ENCODE data around the gene ARHGEF11. TPM values are rescaled to one million over a fixed set of nuclear protein-coding genes. Genes with fewer than 3 reads are reported as not detected.
A peak's percentile ranks its signal among the peaks of the same experiment; 100 is the strongest.

Gene ARHGEF11
- total RNA-seq, 4 donors from 2014 or later: 56.7 to 127 (median 89.9) TPM

- H3K4me1 ChIP-seq: no peaks in the 10 kb centered on the region
- DNase-seq: peak in 1 of 3 donors; percentile 32
- H3K27me3 ChIP-seq: no peaks in the 10 kb centered on the region
- TF ChIP-seq CTCF (IDR thresholded peaks at IDR 0.05) (no peak), POLR2A (IDR thresholded peaks at IDR 0.05) (no peak)
- no peak overlapping the region for H3K27ac ChIP-seq
- no peaks in the 10 kb centered on the region for H3K36me3 ChIP-seq
- no peak overlapping the region for H3K4me3 ChIP-seq
- H3K9me3 ChIP-seq: no peaks in the 10 kb centered on the region
These were observed 45.6 kb upstream of the ARHGEF11 start for GRCh38 chr1:157091186-157091585.

- no peak for TF ChIP-seq CTCF (IDR thresholded peaks at IDR 0.05)
- no peak for TF ChIP-seq POLR2A (IDR thresholded peaks at IDR 0.05)
- no peaks in the 10 kb centered on the region for H3K4me1 ChIP-seq
- peak in 1 of 3 donors; percentile 27 for DNase-seq
- no peak overlapping the region for H3K27ac ChIP-seq
- H3K9me3 ChIP-seq: no peaks in the 10 kb centered on the region
- H3K27me3 ChIP-seq: no peaks in the 10 kb centered on the region
- H3K36me3 ChIP-seq: no peaks in the 10 kb centered on the region
- no peak overlapping the region for H3K4me3 ChIP-seq
These were observed 45.2 kb upstream of the ARHGEF11 start for GRCh38 chr1:157090771-157091170.

GRCh38 chr1:157090196-157090647 lies 44.7 kb upstream of the ARHGEF11 start:
- H3K4me1 ChIP-seq: no peaks in the 10 kb centered on the region
- H3K36me3 ChIP-seq: no peaks in the 10 kb centered on the region
- H3K9me3 ChIP-seq: no peaks in the 10 kb centered on the region
- DNase-seq: peak; percentile 85 to 94 (median 89)
- TF ChIP-seq POLR2A (IDR thresholded peaks at IDR 0.05) (no peak), CTCF (IDR thresholded peaks at IDR 0.05) (peak; percentile 65 to 98 (median 92))
- no peak overlapping the region for H3K27ac ChIP-seq
- H3K4me3 ChIP-seq: no peak overlapping the region
- H3K27me3 ChIP-seq: no peaks in the 10 kb centered on the region

- H3K36me3 ChIP-seq: no peaks in the 10 kb centered on the region
- no peak overlapping the region for H3K27ac ChIP-seq
- H3K9me3 ChIP-seq: no peaks in the 10 kb centered on the region
- DNase-seq: no peak
- no peaks in the 10 kb centered on the region for H3K4me1 ChIP-seq
- H3K27me3 ChIP-seq: no peaks in the 10 kb centered on the region
- no peak overlapping the region for H3K4me3 ChIP-seq
- no peak for TF ChIP-seq CTCF (IDR thresholded peaks at IDR 0.05)
- no peak for TF ChIP-seq POLR2A (IDR thresholded peaks at IDR 0.05)
These were observed 44.2 kb upstream of the ARHGEF11 start for GRCh38 chr1:157089789-157090188.

- no peaks in the 10 kb centered on the region for H3K9me3 ChIP-seq
- TF ChIP-seq POLR2A (IDR thresholded peaks at IDR 0.05) (no peak), CTCF (IDR thresholded peaks at IDR 0.05) (no peak)
- no peak for DNase-seq
- H3K27me3 ChIP-seq: no peaks in the 10 kb centered on the region
- H3K4me3 ChIP-seq: no peak overlapping the region
- no peak overlapping the region for H3K27ac ChIP-seq
- no peaks in the 10 kb centered on the region for H3K4me1 ChIP-seq
- no peaks in the 10 kb centered on the region for H3K36me3 ChIP-seq
These were observed 43.1 kb upstream of the ARHGEF11 start for GRCh38 chr1:157088607-157089006.

- TF ChIP-seq POLR2A (IDR thresholded peaks at IDR 0.05): no peak
- no peak for TF ChIP-seq CTCF (IDR thresholded peaks at IDR 0.05)
- no peaks in the 10 kb centered on the region for H3K4me1 ChIP-seq
- DNase-seq: no peak
These were observed 41.5 kb upstream of the ARHGEF11 start for GRCh38 chr1:157087030-157087429.

More at GRCh38 chr1:157087030-157087429, 41.5 kb upstream of the ARHGEF11 start:
- Histone ChIP-seq H3K36me3 (no peaks in the 10 kb centered on the region), H3K4me3 (no peak overlapping the region), H3K27ac (no peak overlapping the region), H3K27me3 (no peaks in the 10 kb centered on the region), H3K9me3 (no peaks in the 10 kb centered on the region)

All from Peyer's patch (tissue), 4 donors.